Fibroblast of pulmonary artery (primary cell): Measurements from ENCODE around the gene PARK7.

Source experiments
- DNase-seq: peaks from one replicate; pipeline ENCODE4 v3.0.0-alpha.2; 2010; ENCODE audit warnings: low read depth
- H3K4me3 ChIP-seq: replicated peaks from 2 replicates; pipeline ENCODE4 v1.5.1; 2011; ENCODE audit warnings: low read depth, mild to moderate bottlenecking, control low read depth, low read length, moderate library complexity
- CTCF ChIP-seq: IDR thresholded peaks from 2 replicates; pipeline ENCODE4 v1.5.1; 2011; ENCODE audit warnings: mild to moderate bottlenecking, control low read depth, low read length, inconsistent platforms; ENCODE audit errors: missing control alignments

PARK7 gene

GRCh38 chr1:7932524-7933138 lies 28.9 kb upstream of the PARK7 start:
- TF ChIP-seq CTCF, result no peak
- DNase-seq, result no peak

GRCh38 chr1:7938070-7938469 lies 23.4 kb upstream of the PARK7 start:
- no peak for TF ChIP-seq CTCF
- no peak for DNase-seq
- H3K4me3 ChIP-seq, result no peak overlapping the region

More at GRCh38 chr1:7932524-7933138, 28.9 kb upstream of the PARK7 start:
- H3K4me3 ChIP-seq, result no peak overlapping the region

GRCh38 chr1:7940034-7940433 lies 21.5 kb upstream of the PARK7 start:
- TF ChIP-seq CTCF, result no peak
- DNase-seq, result peak; percentile 20
- no peak overlapping the region for H3K4me3 ChIP-seq

GRCh38 chr1:7940745-7941436 lies 20.6 kb upstream of the PARK7 start, which contains the start of gene TNFRSF9:
TSS of gene TNFRSF9 (minus strand) at chr1:7940839. CDS start at chr1:7939994, 845 bp downstream.
- peak; percentile 54 for DNase-seq
- no peak for TF ChIP-seq CTCF
- no peak within 1 kb of the TSS for H3K4me3 ChIP-seq

GRCh38 chr1:7941437-7941793 lies 20.1 kb upstream of the PARK7 start:
- H3K4me3 ChIP-seq, result no peak overlapping the region
- TF ChIP-seq CTCF, result no peak
- DNase-seq, result no peak

GRCh38 chr1:7942214-7942921 lies 19.1 kb upstream of the PARK7 start:
- peak; percentile 51 for TF ChIP-seq CTCF
- DNase-seq, result peak; percentile 56

More at GRCh38 chr1:7942214-7942921, 19.1 kb upstream of the PARK7 start:
- H3K4me3 ChIP-seq, result peak overlapping the region; percentile 4
